GM10847 (cell line): ENCODE measurements around the gene CASQ1.

Experiments
- POLR2A ChIP-seq: IDR thresholded peaks from 2 replicates; pipeline ENCODE4 v1.6.1; 2011; ENCODE audit not compliant: insufficient read length; ENCODE audit errors: extremely low read depth

CASQ1 gene

DNA sequence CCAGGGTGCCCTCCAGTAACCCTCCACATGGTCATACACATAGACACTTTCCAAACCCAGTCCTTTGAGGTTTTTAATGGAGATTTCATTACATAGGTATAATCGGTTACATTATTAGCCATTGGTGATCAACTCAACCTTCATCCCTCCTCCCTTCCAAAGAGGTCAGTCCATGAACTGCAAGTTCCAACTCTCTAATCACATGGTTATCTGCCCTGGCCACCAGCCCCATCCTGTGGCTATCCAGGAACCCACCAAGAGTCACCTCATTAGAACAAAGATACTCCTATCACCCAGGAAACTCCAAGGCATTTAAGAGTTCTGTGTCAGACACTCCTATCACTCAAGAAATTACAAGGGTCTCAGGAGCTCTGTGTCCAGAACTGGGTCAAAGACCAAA, 26.8 kb upstream of the CASQ1 start:
- no peak for TF ChIP-seq POLR2A

DNA sequence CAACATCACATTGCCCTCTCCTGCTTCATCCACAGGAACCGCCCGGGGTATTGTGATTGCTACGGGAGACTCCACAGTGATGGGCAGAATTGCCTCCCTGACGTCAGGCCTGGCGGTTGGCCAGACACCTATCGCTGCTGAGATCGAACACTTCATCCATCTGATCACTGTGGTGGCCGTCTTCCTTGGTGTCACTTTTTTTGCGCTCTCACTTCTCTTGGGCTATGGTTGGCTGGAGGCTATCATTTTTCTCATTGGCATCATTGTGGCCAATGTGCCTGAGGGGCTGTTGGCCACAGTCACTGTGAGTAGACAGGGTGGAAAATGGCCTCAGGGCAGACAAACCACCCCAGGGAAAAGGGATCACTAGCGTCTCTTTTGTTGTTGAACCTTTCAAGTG, 26.3 kb upstream of the CASQ1 start:
- TF ChIP-seq POLR2A: no peak

DNA sequence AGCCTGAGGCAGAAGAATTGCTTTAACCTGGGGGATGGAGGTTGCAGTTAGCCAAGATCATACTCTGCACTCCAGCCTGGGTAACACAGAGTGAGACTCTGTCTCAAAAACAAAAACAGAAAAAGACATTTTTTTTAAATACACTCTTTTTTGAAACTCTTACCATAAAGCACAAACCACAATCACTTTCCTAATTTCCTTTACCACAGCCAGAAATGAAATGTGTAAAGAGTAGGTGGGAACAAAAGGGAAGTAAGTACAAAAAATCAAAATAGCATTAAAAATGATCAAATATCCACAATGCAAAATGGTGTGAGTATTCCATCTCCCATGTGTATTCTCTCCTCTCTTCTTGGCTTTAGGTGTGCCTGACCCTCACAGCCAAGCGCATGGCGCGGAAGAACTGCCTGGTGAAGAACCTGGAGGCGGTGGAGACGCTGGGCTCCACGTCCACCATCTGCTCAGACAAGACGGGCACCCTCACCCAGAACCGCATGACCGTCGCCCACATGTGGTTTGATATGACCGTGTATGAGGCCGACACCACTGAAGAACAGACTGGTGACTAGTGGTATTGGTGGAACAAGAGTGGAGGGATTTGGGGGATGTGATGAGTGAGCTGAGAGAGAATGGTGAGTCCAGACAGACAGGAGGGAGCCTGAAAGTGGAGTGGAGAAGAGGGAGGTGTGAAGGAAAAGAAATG, 24.1 kb upstream of the CASQ1 start:
- no peak for TF ChIP-seq POLR2A

DNA sequence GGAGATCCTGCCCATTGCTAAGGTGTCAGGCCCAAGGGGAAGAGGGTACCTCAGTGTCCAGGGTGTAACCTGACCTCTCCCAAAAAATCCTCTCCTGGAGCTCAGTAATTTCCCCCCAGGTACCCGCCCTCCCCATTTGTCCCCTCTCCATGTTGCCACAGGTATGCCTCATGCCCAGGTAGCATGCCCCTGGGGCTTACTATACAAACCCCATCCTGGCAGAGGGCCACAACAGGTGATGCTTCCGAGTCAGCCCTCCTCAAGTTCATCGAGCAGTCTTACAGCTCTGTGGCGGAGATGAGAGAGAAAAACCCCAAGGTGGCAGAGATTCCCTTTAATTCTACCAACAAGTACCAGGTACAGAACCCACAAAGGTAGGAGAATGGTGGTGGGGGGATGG, 23.3 kb upstream of the CASQ1 start:
- no peak for TF ChIP-seq POLR2A

DNA sequence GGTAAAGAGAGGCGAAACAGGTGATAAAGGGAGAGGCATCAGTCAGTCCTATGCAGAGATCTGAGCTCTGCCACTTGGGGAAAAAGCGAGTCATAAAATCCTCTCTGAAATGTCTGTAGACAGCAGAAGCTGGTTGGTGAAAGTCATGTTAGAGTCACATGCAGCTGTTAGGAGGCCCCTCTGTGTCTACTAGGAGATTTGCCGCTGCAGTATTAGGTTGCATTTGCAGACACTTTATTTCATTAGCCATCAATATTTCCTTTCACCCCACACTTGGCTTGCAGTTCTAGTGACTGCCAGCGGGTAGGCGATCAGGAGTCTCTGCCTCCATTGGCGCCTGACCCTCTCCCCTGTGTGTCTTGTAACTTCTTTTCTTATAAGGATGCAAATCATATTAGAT, 22.8 kb upstream of the CASQ1 start:
- no peak for TF ChIP-seq POLR2A

DNA sequence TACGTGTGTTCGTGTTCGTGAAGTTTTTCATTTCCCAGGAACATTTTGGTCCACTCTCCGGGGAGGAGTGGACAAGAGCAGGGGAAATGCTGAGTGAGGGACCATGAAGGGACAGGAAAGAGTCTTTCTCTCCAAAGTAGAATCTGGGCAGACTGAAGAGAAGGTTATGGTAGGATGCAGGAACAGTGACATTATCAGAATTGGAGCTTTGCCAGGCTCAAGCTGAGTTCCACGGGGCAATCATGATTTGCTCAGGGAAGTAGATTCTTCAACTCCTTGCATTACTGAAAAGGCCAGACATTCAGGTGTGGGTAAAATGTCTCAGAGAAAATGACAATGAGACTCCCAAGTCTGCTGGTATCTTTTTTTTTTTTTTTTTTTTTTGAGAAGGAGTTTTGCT, 22.4 kb upstream of the CASQ1 start:
- TF ChIP-seq POLR2A: no peak

DNA sequence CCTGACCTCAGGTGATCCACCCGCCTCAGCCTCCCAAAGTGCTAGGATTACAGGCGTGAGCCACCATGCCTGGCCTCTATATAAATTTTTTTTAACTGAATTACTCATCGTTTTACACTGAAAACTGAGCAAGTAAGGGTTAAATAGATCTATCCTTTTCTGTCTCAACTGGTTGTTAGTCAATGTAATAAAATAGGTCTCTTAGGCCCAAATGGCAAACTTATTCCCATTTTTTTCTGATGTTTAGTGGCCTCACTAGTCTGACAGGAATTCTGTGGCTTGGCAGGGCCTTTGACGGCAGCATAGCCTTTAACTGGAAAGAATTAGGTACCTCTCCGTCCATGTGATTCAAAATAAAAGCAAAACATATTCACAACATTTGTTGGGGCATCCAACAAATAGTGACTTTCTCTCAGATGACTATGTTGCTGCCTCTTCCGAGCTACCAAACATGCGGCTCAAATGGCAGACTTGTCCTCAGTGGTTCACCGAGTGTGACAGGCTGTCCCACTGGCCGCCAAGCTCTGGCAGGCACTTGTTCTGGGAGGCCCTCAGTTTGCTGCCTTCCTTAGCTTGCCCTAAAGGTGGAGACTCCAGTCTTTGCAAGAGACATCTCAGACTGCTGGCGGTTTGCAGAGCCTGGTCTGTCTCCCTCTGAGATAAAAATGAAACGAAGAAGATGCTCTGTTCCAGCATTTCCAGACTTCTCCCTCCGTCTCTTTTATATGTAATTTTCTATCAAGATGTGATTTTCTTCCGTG, 21.6 kb upstream of the CASQ1 start:
- no peak for TF ChIP-seq POLR2A

DNA sequence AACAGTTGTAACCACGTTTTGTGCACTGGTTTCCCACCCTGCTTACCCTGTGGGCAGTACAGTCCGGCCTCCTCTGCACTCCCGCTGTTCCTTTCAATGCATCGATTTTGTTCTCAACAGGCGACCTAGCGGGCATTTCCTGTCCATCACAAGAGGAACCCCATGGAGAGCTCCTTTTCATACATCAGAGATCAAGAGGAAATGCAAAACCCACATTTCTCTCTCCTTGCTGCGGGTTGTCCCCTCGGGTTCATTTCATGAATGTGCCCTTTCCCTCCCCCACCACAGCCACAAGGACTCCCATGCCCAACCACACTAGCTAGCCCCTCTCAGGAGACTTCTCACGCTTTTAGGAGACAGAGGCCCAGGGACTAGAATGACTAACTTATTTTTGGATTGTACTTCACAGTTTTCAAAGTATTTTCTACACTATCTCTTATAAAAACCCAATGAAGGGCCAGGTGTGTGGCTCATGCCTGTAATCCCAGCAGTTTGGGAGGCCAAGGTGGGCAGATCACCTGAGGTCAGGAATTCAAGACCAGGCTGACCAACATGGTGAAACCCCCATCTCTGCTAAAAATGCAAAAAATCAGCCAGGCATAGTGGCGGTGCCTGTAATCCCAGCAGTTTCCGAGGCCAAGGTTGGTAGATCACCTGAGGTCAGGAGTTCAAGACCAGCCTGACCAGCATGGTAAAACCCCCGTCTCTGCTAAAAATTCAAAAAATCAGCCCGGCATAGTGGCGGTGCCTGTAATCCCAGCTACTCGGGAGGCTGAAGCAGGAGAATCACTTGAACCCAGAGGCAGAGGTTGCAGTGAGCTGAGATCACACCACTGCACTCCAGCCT, 20.6 kb upstream of the CASQ1 start:
- TF ChIP-seq POLR2A: no peak

DNA sequence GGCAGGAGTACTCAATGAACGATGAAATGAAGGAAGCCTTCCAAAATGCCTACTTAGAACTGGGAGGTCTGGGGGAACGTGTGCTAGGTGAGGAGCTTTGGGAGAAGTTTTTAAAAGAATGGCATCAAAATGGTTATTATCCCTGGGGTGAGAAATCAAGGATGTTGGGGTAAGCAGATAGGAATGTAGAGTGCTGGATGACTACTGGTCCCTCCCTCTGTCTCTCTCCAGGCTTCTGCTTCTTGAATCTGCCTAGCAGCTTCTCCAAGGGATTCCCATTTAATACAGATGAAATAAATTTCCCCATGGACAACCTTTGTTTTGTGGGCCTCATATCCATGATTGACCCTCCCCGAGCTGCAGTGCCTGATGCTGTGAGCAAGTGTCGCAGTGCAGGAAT, 19.0 kb upstream of the CASQ1 start:
- no peak for TF ChIP-seq POLR2A

DNA sequence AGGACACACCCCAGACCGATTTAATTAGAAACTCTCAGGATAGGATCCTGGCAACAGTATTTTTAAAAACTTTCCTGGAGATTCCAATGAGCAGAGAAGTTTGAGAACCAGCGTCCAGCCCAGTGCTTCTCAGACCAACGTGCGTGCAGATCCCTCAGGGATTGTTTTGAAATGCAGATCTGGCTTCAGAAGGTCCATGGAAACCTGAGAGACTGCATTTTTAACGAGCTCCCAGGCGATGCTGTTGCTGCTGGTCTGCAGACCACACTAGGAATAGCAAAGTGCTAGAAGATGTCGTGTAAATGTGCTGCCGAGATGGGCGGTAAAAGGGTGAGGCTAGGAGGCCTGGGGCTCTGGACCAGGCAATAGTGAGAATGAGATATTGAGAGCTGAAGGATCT, 18.4 kb upstream of the CASQ1 start:
- no peak for TF ChIP-seq POLR2A

DNA sequence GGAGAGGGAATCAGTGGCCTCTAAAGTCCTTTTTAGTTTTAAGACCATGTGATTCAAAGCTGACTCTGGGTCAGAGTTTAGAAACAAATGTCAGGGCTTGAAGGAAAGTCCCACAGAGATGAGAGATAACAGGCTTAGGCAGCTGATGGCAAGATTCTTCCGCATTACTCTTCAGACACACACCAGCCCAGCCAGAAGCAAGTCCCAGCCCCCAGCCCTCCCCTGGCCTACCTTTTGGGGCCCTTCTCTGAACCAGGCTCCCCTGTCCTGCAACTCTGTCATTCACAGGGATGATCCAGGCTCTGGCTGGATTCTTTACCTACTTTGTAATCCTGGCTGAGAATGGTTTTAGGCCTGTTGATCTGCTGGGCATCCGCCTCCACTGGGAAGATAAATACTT, 13.1 kb upstream of the CASQ1 start:
- no peak for TF ChIP-seq POLR2A

DNA sequence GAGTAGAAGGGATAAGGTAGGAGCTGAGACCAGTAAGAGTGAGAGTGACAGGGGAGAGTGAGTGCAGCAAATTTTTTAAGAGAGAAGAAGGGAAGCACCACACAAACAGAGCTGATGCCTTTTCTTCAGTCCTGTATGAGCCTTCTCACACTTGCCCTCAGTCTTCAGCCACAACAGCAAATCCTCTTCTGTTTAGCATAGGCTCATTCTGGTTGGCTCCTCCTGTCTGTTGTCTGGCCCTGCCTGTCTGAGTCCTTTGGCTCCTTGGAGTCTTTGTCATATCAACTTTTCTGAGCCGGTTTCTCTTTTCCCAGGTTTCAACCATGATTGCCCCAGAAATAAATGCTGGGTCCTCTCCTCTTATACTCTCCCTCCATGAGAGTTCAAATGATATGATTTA, 12.7 kb upstream of the CASQ1 start:
- no peak for TF ChIP-seq POLR2A

DNA sequence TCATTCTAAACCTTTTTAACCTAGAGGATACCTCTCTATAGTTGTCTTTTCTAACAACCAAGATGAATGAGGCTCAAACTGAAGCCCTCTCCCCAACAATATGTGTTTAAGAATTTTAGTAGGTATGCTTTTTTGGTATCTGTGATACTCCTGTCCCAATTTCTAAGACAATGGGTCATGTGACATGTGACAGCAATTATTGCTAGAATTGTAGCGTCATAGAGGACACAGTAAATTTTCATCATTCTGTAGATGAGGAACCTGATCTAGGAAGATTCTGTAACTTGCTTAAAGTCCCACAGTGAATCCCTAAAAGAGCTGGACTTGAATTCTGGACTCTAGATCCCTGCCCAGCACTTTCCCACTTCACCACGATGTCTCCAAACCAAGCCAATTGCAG, 11.6 kb upstream of the CASQ1 start:
- no peak for TF ChIP-seq POLR2A

DNA sequence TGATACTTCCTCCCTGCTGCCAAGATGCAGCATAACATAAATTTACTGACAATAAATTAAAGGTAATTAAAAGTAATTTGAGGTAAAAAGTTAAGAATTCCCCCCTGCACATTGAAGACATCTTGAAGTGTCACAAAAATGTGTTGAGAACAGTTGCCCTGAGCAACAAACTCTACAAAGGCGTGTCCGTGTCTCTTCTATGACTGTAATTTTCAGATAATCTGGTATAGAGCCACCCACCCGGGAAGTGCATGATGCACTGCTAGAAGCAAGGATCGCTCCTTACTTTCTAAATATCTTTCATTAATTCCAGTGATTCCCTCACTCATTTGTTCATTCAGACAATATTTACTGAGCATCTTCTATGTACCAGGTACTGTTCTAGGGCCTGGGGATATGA, 11.0 kb upstream of the CASQ1 start:
- TF ChIP-seq POLR2A: no peak

DNA sequence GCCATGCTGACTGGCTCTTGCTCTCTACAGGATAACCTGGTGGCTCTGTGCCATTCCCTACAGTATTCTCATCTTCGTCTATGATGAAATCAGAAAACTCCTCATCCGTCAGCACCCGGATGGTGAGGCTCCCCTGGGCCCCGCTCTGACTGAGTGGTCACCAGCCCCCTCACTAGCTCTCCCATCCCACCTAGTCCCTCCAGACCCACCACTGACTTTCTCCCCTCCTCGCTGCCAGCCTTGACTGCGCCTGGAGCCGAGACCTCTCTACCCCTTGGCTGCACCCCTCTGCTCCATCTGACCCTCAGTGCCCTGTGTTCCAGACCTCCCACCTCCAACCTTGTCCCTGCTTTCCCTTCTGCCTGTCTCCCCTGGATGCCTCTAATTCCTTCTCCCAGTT, 4.1 kb upstream of the CASQ1 start:
- TF ChIP-seq POLR2A: no peak

DNA sequence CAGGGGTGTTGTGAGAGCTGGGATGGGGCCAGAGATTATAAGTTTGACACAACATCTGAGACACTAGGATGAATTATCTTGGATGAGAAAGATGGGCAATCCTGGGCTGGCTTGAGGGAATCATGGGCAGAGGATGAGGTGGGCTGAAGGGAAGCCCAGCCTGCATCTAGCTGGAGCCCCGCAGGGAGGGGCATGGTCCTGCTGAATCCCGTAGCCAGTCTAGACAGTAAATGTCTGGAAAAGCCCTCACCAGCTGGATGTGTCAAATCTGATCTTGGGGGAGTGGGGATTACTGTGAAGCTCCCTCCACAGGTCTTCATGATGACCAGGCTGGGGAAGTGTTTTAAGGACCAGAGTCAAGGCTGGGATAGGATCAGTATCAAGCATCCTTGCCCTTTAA, 3.6 kb upstream of the CASQ1 start:
- TF ChIP-seq POLR2A: no peak
